Activated CD8-positive, alpha-beta memory T cell treated with anti-CD3 and anti-CD28 coated beads, Interleukin-2, amount 50 U/mL, for 24 hours (primary cell): ENCODE measurements around the gene BCAS1.

Experiments used
- DNase-seq: peaks from one replicate; pipeline ENCODE4 v3.0.0-alpha.2; 2020; ENCODE audit errors: extremely low read depth

The BCAS1 gene

GRCh38 chr20:54103067-54103761 is 32.8 kb upstream of the BCAS1 start:
- DNase-seq, result peak; percentile 53

GRCh38 chr20:54102543-54102942 is 32.1 kb upstream of the BCAS1 start:
- DNase-seq, result no peak

- no peak for DNase-seq
Observed at GRCh38 chr20:54100563-54100962, 30.2 kb upstream of the BCAS1 start.

GRCh38 chr20:54099894-54100293 is 29.5 kb upstream of the BCAS1 start:
- no peak for DNase-seq

- no peak for DNase-seq
Observed at GRCh38 chr20:54098047-54098446, 27.7 kb upstream of the BCAS1 start.

GRCh38 chr20:54097236-54097529 is 26.8 kb upstream of the BCAS1 start:
- DNase-seq, result no peak

GRCh38 chr20:54095824-54096223 is 25.4 kb upstream of the BCAS1 start:
- no peak for DNase-seq

GRCh38 chr20:54094268-54094580 is 23.8 kb upstream of the BCAS1 start:
- no peak for DNase-seq

- DNase-seq, result no peak
Observed at GRCh38 chr20:54093423-54094267, 23.3 kb upstream of the BCAS1 start.

GRCh38 chr20:54092021-54092420 is 21.6 kb upstream of the BCAS1 start:
- DNase-seq, result no peak

GRCh38 chr20:54091120-54091480 is 20.7 kb upstream of the BCAS1 start:
- DNase-seq, result no peak

- DNase-seq, result no peak
Observed at GRCh38 chr20:54090230-54091119, 20.1 kb upstream of the BCAS1 start.

- DNase-seq, result no peak
Observed at GRCh38 chr20:54088430-54088829, 18.0 kb upstream of the BCAS1 start.

GRCh38 chr20:54086507-54087039 is 16.2 kb upstream of the BCAS1 start:
- no peak for DNase-seq

- DNase-seq, result no peak
Observed at GRCh38 chr20:54085910-54086309, 15.5 kb upstream of the BCAS1 start.

- DNase-seq, result no peak
Observed at GRCh38 chr20:54085425-54085824, 15.0 kb upstream of the BCAS1 start.

GRCh38 chr20:54084727-54085388 is 14.5 kb upstream of the BCAS1 start:
- no peak for DNase-seq

GRCh38 chr20:54084193-54084592 is 13.8 kb upstream of the BCAS1 start:
- no peak for DNase-seq

GRCh38 chr20:54083459-54083858 is 13.1 kb upstream of the BCAS1 start:
- no peak for DNase-seq

GRCh38 chr20:54082100-54082499 is 11.7 kb upstream of the BCAS1 start:
- DNase-seq, result no peak

GRCh38 chr20:54079652-54080051 is 9.3 kb upstream of the BCAS1 start:
- no peak for DNase-seq
